OCI-LY1 (cell line): ENCODE results near the gene ITGA6.

ENCODE experiments used
- H2AFZ ChIP-seq: fragments of 200-600 bp; sonication (generic), shearing (Covaris generic); 2 replicates; pipeline ENCODE4 v1.6.0; 2014; ENCODE audit warnings: antibody characterized with exemption, mild to moderate bottlenecking, low read length
- H3F3A ChIP-seq: fragments of 200-600 bp; sonication (generic), shearing (Covaris generic); 2 replicates; pipeline ENCODE4 v1.6.0; 2014; ENCODE audit warnings: mild to moderate bottlenecking, antibody characterized with exemption, low read length, moderate library complexity; ENCODE audit not compliant: insufficient read depth
- H3K27ac ChIP-seq: fragments of 200-600 bp; sonication (generic); 2 replicates; pipeline ENCODE4 v1.5.1; 2014; ENCODE audit warnings: low read length, mixed run types, mild to moderate bottlenecking, low read depth; ENCODE audit not compliant: poor library complexity, severe bottlenecking
- H3K27me3 ChIP-seq: fragments of 200-600 bp; sonication (generic); 2 replicates; pipeline ENCODE4 v1.6.0; 2014; ENCODE audit warnings: antibody characterized with exemption, mild to moderate bottlenecking, low read length, moderate library complexity; ENCODE audit not compliant: insufficient read depth
- H3K36me3 ChIP-seq: fragments of 200-600 bp; sonication (generic); 2 replicates; pipeline ENCODE4 v1.6.1; 2014; ENCODE audit warnings: mild to moderate bottlenecking, antibody characterized with exemption, low read length, moderate library complexity, mixed read lengths; ENCODE audit not compliant: insufficient read depth
- H3K4me1 ChIP-seq: fragments of 200-600 bp; sonication (generic); 2 replicates; pipeline ENCODE4 v1.5.1; 2014; ENCODE audit warnings: mild to moderate bottlenecking, low read length, moderate library complexity; ENCODE audit not compliant: insufficient read depth, severe bottlenecking
- H3K4me2 ChIP-seq: fragments of 200-600 bp; sonication (generic), shearing (Covaris generic); 2 replicates; pipeline ENCODE4 v1.6.1; 2014; ENCODE audit warnings: low read length
- H3K4me3 ChIP-seq: fragments of 200-600 bp; sonication (generic); 2 replicates; pipeline ENCODE4 v1.5.1; 2014; ENCODE audit warnings: low read length, low read depth, mild to moderate bottlenecking, mixed read lengths; ENCODE audit not compliant: poor library complexity, severe bottlenecking
- H3K79me2 ChIP-seq: fragments of 200-600 bp; shearing (Covaris generic); 2 replicates; pipeline ENCODE4 v1.6.1; 2016; ENCODE audit warnings: mixed run types, low read length, mixed read lengths; ENCODE audit not compliant: insufficient read depth
- H3K9ac ChIP-seq: fragments of 200-600 bp; sonication (generic), shearing (Covaris generic); 2 replicates; pipeline ENCODE4 v1.6.1; 2014; ENCODE audit warnings: mild to moderate bottlenecking, low read length, mixed read lengths
- H3K9me2 ChIP-seq: fragments of 200-600 bp; sonication (generic), shearing (Covaris generic); 2 replicates; pipeline ENCODE4 v1.6.1; 2014; ENCODE audit warnings: low read depth, mild to moderate bottlenecking, low read length, mixed read lengths
- H3K9me3 ChIP-seq: fragments of 200-600 bp; shearing (Covaris generic); 2 replicates; pipeline ENCODE4 v1.6.1; 2014; ENCODE audit warnings: low read length, mixed read lengths
- H4K20me1 ChIP-seq: fragments of 200-600 bp; sonication (generic), shearing (Covaris generic); 2 replicates; pipeline ENCODE4 v1.6.0; 2016; ENCODE audit warnings: mild to moderate bottlenecking, low read length; ENCODE audit not compliant: insufficient read depth
- EZH2 ChIP-seq: fragments of 200-600 bp; sonication (generic), shearing (Covaris generic); IDR thresholded peaks from 2 replicates; pipeline ENCODE4 v1.8.0; 2017; ENCODE audit warnings: borderline replicate concordance, mixed run types, mild to moderate bottlenecking, antibody characterized with exemption, low read length, moderate library complexity, mixed read lengths
- TF ChIP-seq, protein P1 (sequence below): fragments of 200-600 bp; sonication (generic), shearing (Covaris generic); IDR thresholded peaks from 2 replicates; pipeline ENCODE4 v1.5.1; 2017; ENCODE audit warnings: mild to moderate bottlenecking, antibody characterized with exemption, low read length, moderate library complexity, mixed read lengths

The ITGA6 gene

DNA sequence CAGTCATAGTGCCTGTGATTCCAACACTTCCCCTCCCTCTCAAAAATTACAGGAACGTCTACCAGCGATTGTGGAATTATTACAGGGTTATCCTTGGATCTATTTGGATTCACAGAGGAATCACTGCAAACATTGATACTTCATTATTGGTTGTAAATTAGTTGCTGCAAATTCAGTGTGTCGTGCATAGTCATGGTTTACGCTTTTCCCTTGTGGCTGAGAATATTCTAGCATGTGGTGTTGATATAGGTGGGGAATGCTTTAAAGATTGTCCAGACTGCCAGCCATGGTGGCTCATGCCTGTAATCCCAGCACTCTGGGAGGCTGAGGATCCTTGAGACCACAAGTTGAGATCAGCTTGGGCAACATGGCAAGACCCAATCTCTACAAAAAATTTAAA is 79.8 kb downstream of the ITGA6 start:
- TF ChIP-seq EZH2 = no peak
- Histone ChIP-seq H3K4me1 (peaks cover 18% of the 10 kb centered on the region), H3K9me2 (no peaks in the 10 kb centered on the region), H4K20me1 (no peaks in the 10 kb centered on the region), H3K27me3 (no peaks in the 10 kb centered on the region), H3K36me3 (peaks cover 9% of the 10 kb centered on the region; the same call in 1 of the 2 replicates), H3F3A (no peaks in the 10 kb centered on the region), H2AFZ (no peak overlapping the region), H3K27ac (no peak overlapping the region), H3K79me2 (no peaks in the 10 kb centered on the region), H3K9me3 (peaks cover 6% of the 10 kb centered on the region; the same call in 1 of the 2 replicates), H3K4me3 (no peak overlapping the region), H3K9ac (no peak overlapping the region), H3K4me2 (no peak overlapping the region)

DNA sequence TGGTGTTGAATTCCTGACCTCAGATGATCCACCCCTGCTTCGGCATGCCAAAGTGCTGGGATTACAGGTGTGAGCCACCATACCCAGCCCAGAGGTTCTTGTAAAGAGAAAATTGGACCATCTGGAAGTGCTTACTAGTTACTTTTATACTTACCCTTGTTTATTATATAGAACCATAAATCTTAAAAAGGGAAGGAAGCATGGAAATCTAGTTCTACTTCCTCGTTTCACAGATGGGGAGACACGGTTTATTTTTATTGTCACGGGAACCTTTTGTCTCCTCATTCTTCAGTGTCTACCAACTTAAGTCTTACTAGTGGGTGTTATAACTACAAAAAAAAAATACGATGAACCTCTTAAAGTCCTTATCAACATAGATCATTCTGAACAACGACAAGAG is 82.7 kb downstream of the ITGA6 start:
- peaks cover 27% of the 10 kb centered on the region for H3K4me1 ChIP-seq
- H3K36me3 ChIP-seq = peaks cover 10% of the 10 kb centered on the region; the same call in 1 of the 2 replicates
- no peak overlapping the region for H3K4me3 ChIP-seq
- no peak overlapping the region for H2AFZ ChIP-seq
- peaks cover 10% of the 10 kb centered on the region; the same call in 1 of the 2 replicates for H3K9me3 ChIP-seq
- peak overlapping the region; percentile 52 for H3K27ac ChIP-seq
- no peaks in the 10 kb centered on the region for H4K20me1 ChIP-seq
- no peaks in the 10 kb centered on the region for H3K9me2 ChIP-seq
- H3K4me2 ChIP-seq = peak overlapping the region; percentile 36; the same call in 1 of the 2 replicates
- no peak for TF ChIP-seq EZH2
- TF ChIP-seq, protein P1, sequence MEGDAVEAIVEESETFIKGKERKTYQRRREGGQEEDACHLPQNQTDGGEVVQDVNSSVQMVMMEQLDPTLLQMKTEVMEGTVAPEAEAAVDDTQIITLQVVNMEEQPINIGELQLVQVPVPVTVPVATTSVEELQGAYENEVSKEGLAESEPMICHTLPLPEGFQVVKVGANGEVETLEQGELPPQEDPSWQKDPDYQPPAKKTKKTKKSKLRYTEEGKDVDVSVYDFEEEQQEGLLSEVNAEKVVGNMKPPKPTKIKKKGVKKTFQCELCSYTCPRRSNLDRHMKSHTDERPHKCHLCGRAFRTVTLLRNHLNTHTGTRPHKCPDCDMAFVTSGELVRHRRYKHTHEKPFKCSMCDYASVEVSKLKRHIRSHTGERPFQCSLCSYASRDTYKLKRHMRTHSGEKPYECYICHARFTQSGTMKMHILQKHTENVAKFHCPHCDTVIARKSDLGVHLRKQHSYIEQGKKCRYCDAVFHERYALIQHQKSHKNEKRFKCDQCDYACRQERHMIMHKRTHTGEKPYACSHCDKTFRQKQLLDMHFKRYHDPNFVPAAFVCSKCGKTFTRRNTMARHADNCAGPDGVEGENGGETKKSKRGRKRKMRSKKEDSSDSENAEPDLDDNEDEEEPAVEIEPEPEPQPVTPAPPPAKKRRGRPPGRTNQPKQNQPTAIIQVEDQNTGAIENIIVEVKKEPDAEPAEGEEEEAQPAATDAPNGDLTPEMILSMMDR = no peak
- no peaks in the 10 kb centered on the region for H3F3A ChIP-seq
- H3K27me3 ChIP-seq = no peaks in the 10 kb centered on the region
- no peaks in the 10 kb centered on the region for H3K79me2 ChIP-seq
- no peak overlapping the region for H3K9ac ChIP-seq

DNA sequence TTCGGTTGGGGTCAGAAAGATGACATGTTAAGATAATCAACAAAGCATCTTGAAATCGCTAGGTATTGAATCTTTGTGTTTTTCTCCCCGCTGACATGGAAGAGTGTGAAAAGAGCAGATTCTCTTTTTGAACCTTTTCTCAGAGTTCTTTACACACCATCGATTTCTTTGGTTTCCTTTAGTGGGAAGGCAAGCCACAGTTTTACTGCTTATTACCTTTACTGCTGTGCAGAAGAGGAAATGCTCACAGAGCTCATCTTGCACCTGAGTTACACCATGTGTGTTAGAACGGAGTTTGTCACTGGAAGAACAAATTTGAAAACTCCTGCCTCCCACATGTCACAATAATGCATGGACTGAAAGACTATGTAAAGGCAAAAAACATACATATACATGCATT is 83.2 kb downstream of the ITGA6 start:
- Histone ChIP-seq H3K4me1 (peaks cover 27% of the 10 kb centered on the region), H3K27ac (peak overlapping the region; percentile 52), H3K4me3 (no peak overlapping the region), H3K9ac (no peak overlapping the region), H3K79me2 (no peaks in the 10 kb centered on the region), H3K36me3 (peaks cover 10% of the 10 kb centered on the region; the same call in 1 of the 2 replicates), H3F3A (no peaks in the 10 kb centered on the region), H3K27me3 (no peaks in the 10 kb centered on the region), H3K9me3 (peaks cover 10% of the 10 kb centered on the region; the same call in 1 of the 2 replicates), H2AFZ (no peak overlapping the region), H3K4me2 (peak overlapping the region; percentile 36; the same call in 1 of the 2 replicates), H3K9me2 (no peaks in the 10 kb centered on the region), H4K20me1 (no peaks in the 10 kb centered on the region)
- no peak for TF ChIP-seq EZH2
- TF ChIP-seq, protein P1 = no peak
